Omental fat pad (tissue), 4 donors: ENCODE data around the gene NDUFS8. TPM values are rescaled to one million over a fixed set of nuclear protein-coding genes. Genes with fewer than 3 reads are reported as not detected.

Experiments used
- ATAC-seq: fragments of 150-250 bp; one replicate; pipeline ENCODE4 v1.9.1; 2016; ENCODE audit warnings: mild to moderate bottlenecking, moderate library complexity; ENCODE audit not compliant: low FRiP score
- DNase-seq: peaks from one replicate; pipeline ENCODE4 v3.0.0-alpha.2; 2019; ENCODE audit warnings: low spot score
- CTCF ChIP-seq, 3 donors: fragments of 450-650 bp; IDR thresholded peaks; one replicate each; pipeline ENCODE4 v1.5.1; 2016 to 2017; ENCODE audit warnings: antibody characterized with exemption in 3 of 3, mild to moderate bottlenecking in 3 of 3, moderate library complexity in 2 of 3
- total RNA-seq, 4 donors: library from RNA; depleted of rRNA; stranded (reverse); fragments of >200 nt; gene quantifications; one replicate each; pipeline ENCODE4 v1.1.0, GENCODE V29; 2016

NDUFS8 gene
- total RNA-seq, 4 donors from 2014 or later, result 91.1 to 155 (median 128) TPM

GRCh38 chr11:68074584-68075352 is 44.3 kb downstream of the NDUFS8 start:
- DNase-seq, result no peak
- no peak for ATAC-seq
- TF ChIP-seq CTCF (IDR thresholded peaks at IDR 0.05), result no peak

GRCh38 chr11:68076371-68077042 is 46.0 kb downstream of the NDUFS8 start:
- ATAC-seq (no peak), DNase-seq (no peak)
- TF ChIP-seq CTCF (IDR thresholded peaks at IDR 0.05), result no peak

GRCh38 chr11:68077617-68078582 is 47.4 kb downstream of the NDUFS8 start:
- TF ChIP-seq CTCF (IDR thresholded peaks at IDR 0.05), result no peak
- ATAC-seq, result no peak
- DNase-seq, result no peak

- no peak for TF ChIP-seq CTCF (IDR thresholded peaks at IDR 0.05)
- ATAC-seq, result no peak
These were observed 50.4 kb downstream of the NDUFS8 start for GRCh38 chr11:68080860-68081259.

GRCh38 chr11:68081691-68082090 is 51.2 kb downstream of the NDUFS8 start:
- DNase-seq, result no peak
- no peak for TF ChIP-seq CTCF (IDR thresholded peaks at IDR 0.05)
- no peak for ATAC-seq

More at GRCh38 chr11:68080860-68081259, 50.4 kb downstream of the NDUFS8 start:
- DNase-seq, result no peak

- no peak for DNase-seq
- ATAC-seq, result no peak
- no peak for TF ChIP-seq CTCF (IDR thresholded peaks at IDR 0.05)
These were observed 52.0 kb downstream of the NDUFS8 start for GRCh38 chr11:68082481-68082880.
